GM21528 (cell line): ENCODE data around the gene ISM1.

Experiments used
- ATAC-seq: cut with Tn5 transposase; IDR thresholded peaks from one replicate; pipeline ENCODE4 v1.9.1; 2021; ENCODE audit warnings: mild to moderate bottlenecking, moderate library complexity; ENCODE audit not compliant: unreplicated experiment, low FRiP score

Gene ISM1

GRCh38 chr20:13278812-13279570 lies 57.9 kb downstream of the ISM1 start:
- ATAC-seq, result no peak

GRCh38 chr20:13280609-13281324 lies 59.7 kb downstream of the ISM1 start:
- no peak for ATAC-seq

- no peak for ATAC-seq
These were observed 63.1 kb downstream of the ISM1 start for GRCh38 chr20:13283869-13284829.

- no peak for ATAC-seq
These were observed 63.8 kb downstream of the ISM1 start for GRCh38 chr20:13284830-13285229.

- ATAC-seq, result no peak
These were observed 64.3 kb downstream of the ISM1 start for GRCh38 chr20:13285408-13285807.

- ATAC-seq, result no peak
These were observed 65.0 kb downstream of the ISM1 start for GRCh38 chr20:13286052-13286451.

- no peak for ATAC-seq
These were observed 65.5 kb downstream of the ISM1 start for GRCh38 chr20:13286607-13287006.

- no peak for ATAC-seq
These were observed 67.3 kb downstream of the ISM1 start for GRCh38 chr20:13288357-13288756.

GRCh38 chr20:13289031-13289430 lies 68.0 kb downstream of the ISM1 start:
- ATAC-seq, result no peak

GRCh38 chr20:13290724-13291123 lies 69.7 kb downstream of the ISM1 start:
- no peak for ATAC-seq

GRCh38 chr20:13291157-13291556 lies 70.1 kb downstream of the ISM1 start:
- no peak for ATAC-seq

- ATAC-seq, result no peak
These were observed 71.3 kb downstream of the ISM1 start for GRCh38 chr20:13292201-13292885.

GRCh38 chr20:13294522-13294921 lies 73.4 kb downstream of the ISM1 start:
- ATAC-seq, result no peak

GRCh38 chr20:13295637-13296036 lies 74.6 kb downstream of the ISM1 start:
- no peak for ATAC-seq

- ATAC-seq, result no peak
These were observed 75.0 kb downstream of the ISM1 start for GRCh38 chr20:13296070-13296469.

- ATAC-seq, result no peak
These were observed 76.2 kb downstream of the ISM1 start for GRCh38 chr20:13297147-13297899.

GRCh38 chr20:13298692-13299373 lies 77.8 kb downstream of the ISM1 start:
- ATAC-seq, result no peak

- ATAC-seq, result no peak
These were observed 78.3 kb downstream of the ISM1 start for GRCh38 chr20:13299401-13299800.

GRCh38 chr20:13301596-13301995 lies 80.5 kb downstream of the ISM1 start:
- ATAC-seq, result no peak
